Measurements from ENCODE around the gene PDIA4. TPM values are rescaled to one million over a fixed set of nuclear protein-coding genes. Genes with fewer than 3 reads are reported as not detected.

The PDIA4 gene
- total RNA-seq, 1 experiment from 2014 or later = 217 TPM

- no TSS peak for BruUV-seq (replicated peaks)
- TF ChIP-seq CBX3 (IDR thresholded peaks at IDR 0.05; ENCODE audit: low read depth) = no peak
- no peak for TF ChIP-seq ELF1 (IDR thresholded peaks at IDR 0.05; ENCODE audit: borderline replicate concordance, low read depth)
- TF ChIP-seq REST (IDR thresholded peaks at IDR 0.05; ENCODE audit: low read depth) = no peak
- no peak for TF ChIP-seq ATF3 (IDR thresholded peaks at IDR 0.05)
- TF ChIP-seq EGR1 (IDR thresholded peaks at IDR 0.05; ENCODE audit: low read depth) = no peak
- TF ChIP-seq YY1 (IDR thresholded peaks at IDR 0.05; ENCODE audit: extremely low read depth, insufficient replicate concordance, low read depth, low read length) = no peak
- no peak for TF ChIP-seq ZBTB33 (IDR thresholded peaks at IDR 0.05; ENCODE audit: extremely low read depth, insufficient replicate concordance, low read length)
- TF ChIP-seq FOSL1 (IDR thresholded peaks at IDR 0.05; ENCODE audit: low read depth) = no peak
- TF ChIP-seq RAD21 (IDR thresholded peaks at IDR 0.05; ENCODE audit: low read depth) = no peak
- H3K9me3 ChIP-seq (ENCODE audit: control insufficient read depth in 1 of 2, insufficient read depth in 1 of 2, low read depth in 1 of 2, low read length in 2 of 2) = no peaks in the 10 kb centered on the region
- H4K20me1 ChIP-seq (ENCODE audit: insufficient read depth) = no peaks in the 10 kb centered on the region
- H2AFZ ChIP-seq (ENCODE audit: low read depth, low read length, poor library complexity, severe bottlenecking) = no peak overlapping the region
- H3K36me3 ChIP-seq (ENCODE audit: control insufficient read depth in 1 of 2, insufficient read depth in 2 of 2, low read length in 2 of 2) = no peaks in the 10 kb centered on the region
- no peaks in the 10 kb centered on the region for H3K79me2 ChIP-seq (ENCODE audit: insufficient read depth, low read length)
- H3K4me2 ChIP-seq (ENCODE audit: low read length) = no peak overlapping the region
- no peak overlapping the region for H3K27ac ChIP-seq (ENCODE audit: low read depth, low read length)
- ChIA-PET POLR2A (no interaction called here), CTCF (no interaction called here), RAD21 (ENCODE audit: low non-redundant PET in 1 of 2, low total read pairs in 2 of 2, uncharacterized antibody in 2 of 2, unreplicated experiment in 2 of 2) (no interaction called here)
- intact Hi-C loops (cut with micrococcal nuclease) = no loop called here
- H3K9ac ChIP-seq (ENCODE audit: low read length) = no peak overlapping the region
- ATAC-seq (no peak), DNase-seq (ENCODE audit: low read depth, low spot score) (no peak)
- no peaks in the 10 kb centered on the region for H3K27me3 ChIP-seq (ENCODE audit: insufficient read depth, low read length)
- H3K9me2 ChIP-seq (ENCODE audit: insufficient read depth) = no peaks in the 10 kb centered on the region
- no peak overlapping the region for H3K4me3 ChIP-seq (replicated peaks in 1 of 2; ENCODE audit: low read depth in 1 of 2, low read length in 2 of 2)
- H3K4me1 ChIP-seq (ENCODE audit: control insufficient read depth in 1 of 2, insufficient read depth in 2 of 2, low read length in 2 of 2) = no peaks in the 10 kb centered on the region
Observed at GRCh38 chr7:148973256-148973655, 55.0 kb downstream of the PDIA4 start.

Data from HCT116 (cell line).